PC-9 (cell line): ENCODE data around the gene THBS3.

Experiments used
- EZH2 ChIP-seq: fragments of 200-600 bp; sonication (generic); IDR thresholded peaks from 2 replicates; pipeline ENCODE4 v1.8.0; 2017; ENCODE audit warnings: antibody characterized with exemption, low read depth
- TF ChIP-seq, protein P1 (sequence below): fragments of 200-600 bp; sonication (generic); conservative IDR thresholded peaks from 2 replicates; pipeline ENCODE4 v1.6.1; 2017; ENCODE audit warnings: mixed run types, antibody characterized with exemption, mild to moderate bottlenecking, moderate library complexity

DNA sequence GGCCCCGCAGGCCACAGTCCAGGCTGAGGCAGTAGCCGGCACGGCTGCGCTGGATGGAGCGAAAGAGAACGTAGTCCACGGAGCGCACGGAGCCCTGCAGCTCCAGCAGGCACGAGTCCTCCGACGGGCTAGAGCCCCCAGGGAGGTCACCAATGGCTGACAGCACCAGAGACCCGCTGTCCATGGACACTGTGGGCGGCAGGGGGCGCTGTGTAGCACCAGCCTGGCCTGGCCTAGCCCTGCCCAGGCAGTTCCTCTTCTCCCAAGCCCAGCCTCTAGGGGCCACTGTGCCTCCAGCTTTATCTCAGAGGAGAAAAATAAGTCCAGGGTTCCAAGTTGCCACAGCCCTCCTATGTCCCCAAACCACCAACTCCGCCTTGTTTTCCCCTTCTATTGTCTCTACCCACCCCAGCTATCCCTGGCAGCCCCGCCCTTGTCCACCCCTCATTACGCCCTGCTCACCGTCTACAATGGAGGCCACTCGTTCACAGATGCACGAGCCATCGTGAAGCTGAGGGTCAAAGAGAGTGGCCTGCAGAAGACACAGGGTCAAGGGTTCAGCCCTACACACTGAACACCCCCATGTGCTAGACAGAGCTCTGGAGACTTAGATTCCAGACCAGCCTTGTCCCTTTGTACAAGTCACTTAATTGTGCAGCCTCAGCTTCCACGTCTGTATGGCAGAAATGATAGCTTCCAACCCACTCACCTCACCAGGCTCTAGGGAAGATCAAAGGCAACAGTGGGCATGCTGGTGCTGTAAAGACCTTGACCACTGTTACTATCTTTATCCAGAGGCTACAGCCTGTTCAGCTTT lies 43.1 kb upstream of the THBS3 start:
- TF ChIP-seq, protein P1, sequence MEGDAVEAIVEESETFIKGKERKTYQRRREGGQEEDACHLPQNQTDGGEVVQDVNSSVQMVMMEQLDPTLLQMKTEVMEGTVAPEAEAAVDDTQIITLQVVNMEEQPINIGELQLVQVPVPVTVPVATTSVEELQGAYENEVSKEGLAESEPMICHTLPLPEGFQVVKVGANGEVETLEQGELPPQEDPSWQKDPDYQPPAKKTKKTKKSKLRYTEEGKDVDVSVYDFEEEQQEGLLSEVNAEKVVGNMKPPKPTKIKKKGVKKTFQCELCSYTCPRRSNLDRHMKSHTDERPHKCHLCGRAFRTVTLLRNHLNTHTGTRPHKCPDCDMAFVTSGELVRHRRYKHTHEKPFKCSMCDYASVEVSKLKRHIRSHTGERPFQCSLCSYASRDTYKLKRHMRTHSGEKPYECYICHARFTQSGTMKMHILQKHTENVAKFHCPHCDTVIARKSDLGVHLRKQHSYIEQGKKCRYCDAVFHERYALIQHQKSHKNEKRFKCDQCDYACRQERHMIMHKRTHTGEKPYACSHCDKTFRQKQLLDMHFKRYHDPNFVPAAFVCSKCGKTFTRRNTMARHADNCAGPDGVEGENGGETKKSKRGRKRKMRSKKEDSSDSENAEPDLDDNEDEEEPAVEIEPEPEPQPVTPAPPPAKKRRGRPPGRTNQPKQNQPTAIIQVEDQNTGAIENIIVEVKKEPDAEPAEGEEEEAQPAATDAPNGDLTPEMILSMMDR: peak; percentile 96
- no peak for TF ChIP-seq EZH2
